Caco-2 (cell line): Measurements from ENCODE around the gene ASCC1. TPM values are rescaled to one million over a fixed set of nuclear protein-coding genes. Genes with fewer than 3 reads are reported as not detected.

Source experiments
- BruUV-seq: library from RNA; stranded (reverse); fragments of 400-500 nt; replicated peaks from 2 replicates; lab custom pipeline; 2021; lab: Mats Ljungman, UMichigan
- CTCF ChIA-PET: fragments of 300-600 bp; sonication (Branson Sonifier 250); formaldehyde crosslinking; loops from one replicate; lab custom pipeline; 2022; ENCODE audit warnings: antibody characterized with exemption; lab: Charles Lee
- POLR2A ChIA-PET: fragments of 300-600 bp; sonication (Branson Sonifier 250); formaldehyde crosslinking; loops from one replicate; lab custom pipeline; 2022; ENCODE audit warnings: antibody characterized with exemption; lab: Charles Lee
- DNase-seq, 2 experiments: peaks; one replicate each; pipeline versions ENCODE4 v3.0.0 to v3.0.0-alpha.2; 2020 to 2022
- H3K27me3 ChIP-seq: replicated peaks from 2 replicates; pipeline ENCODE4 v1.6.0; 2011; ENCODE audit warnings: low read length; ENCODE audit not compliant: control insufficient read depth, insufficient read depth
- H3K36me3 ChIP-seq: 2 replicates; pipeline ENCODE4 v1.5.1; 2011; ENCODE audit warnings: low read length; ENCODE audit not compliant: control insufficient read depth, insufficient read depth
- H3K4me1 ChIP-seq: fragments of 250-450 bp; sonication (Bioruptor Pico); 2 replicates; pipeline ENCODE4 v1.5.1; 2020; ENCODE audit warnings: mild to moderate bottlenecking
- H3K4me3 ChIP-seq: 2 replicates; pipeline ENCODE4 v1.5.1; 2011; ENCODE audit warnings: low read depth, mild to moderate bottlenecking, control low read depth, low read length
- H3K9me3 ChIP-seq: fragments of 250-450 bp; sonication (Bioruptor Pico); 2 replicates; pipeline ENCODE4 v1.5.1; 2020; ENCODE audit warnings: mild to moderate bottlenecking, moderate library complexity
- H3K27ac Mint-ChIP-seq: one replicate; pipeline ENCODE4 v1.8.0; 2022; ENCODE audit warnings: mixed read lengths; ENCODE audit not compliant: unreplicated experiment
- H3K27me3 Mint-ChIP-seq: one replicate; pipeline ENCODE4 v1.8.0; 2022; ENCODE audit warnings: mixed read lengths; ENCODE audit not compliant: insufficient read depth, unreplicated experiment
- H3K36me3 Mint-ChIP-seq: one replicate; pipeline ENCODE4 v1.8.0; 2022; ENCODE audit warnings: mild to moderate bottlenecking, mixed read lengths; ENCODE audit not compliant: insufficient read depth, unreplicated experiment
- H3K4me1 Mint-ChIP-seq: one replicate; pipeline ENCODE4 v1.8.0; 2022; ENCODE audit warnings: low read depth, mixed read lengths; ENCODE audit not compliant: unreplicated experiment
- H3K4me3 Mint-ChIP-seq: one replicate; pipeline ENCODE4 v1.8.0; 2022; ENCODE audit warnings: mild to moderate bottlenecking, moderate library complexity, mixed read lengths; ENCODE audit not compliant: unreplicated experiment
- H3K9me3 Mint-ChIP-seq: one replicate; pipeline ENCODE4 v1.8.0; 2022; ENCODE audit warnings: mixed read lengths; ENCODE audit not compliant: unreplicated experiment
- intact Hi-C: fragments of 100-400 bp; cut with micrococcal nuclease; formaldehyde crosslinking; loops from one replicate; pipeline ENCODE4 v1.10.0; 2022; ENCODE audit not compliant: unreplicated experiment
- total RNA-seq: library from RNA; stranded (reverse); gene quantifications from 2 replicates; pipeline ENCODE4 v1.2.3, GENCODE V29; 2022
- TF ChIP-seq, protein P1 (sequence below), 2 experiments: fragments of 200-600 bp in 1 of 2; IDR thresholded peaks; 1 replicate in 1 of 2; 2 replicates in 1 of 2; pipeline versions ENCODE4 v1.5.1 to v1.8.0; 2011 to 2022; ENCODE audit warnings: antibody characterized with exemption in 1 of 2, control low read depth in 1 of 2, inconsistent platforms in 1 of 2, low read depth in 1 of 2, low read length in 1 of 2, mild to moderate bottlenecking in 1 of 2, moderate library complexity in 1 of 2; ENCODE audit not compliant: insufficient read depth in 1 of 2, severe bottlenecking in 1 of 2, unreplicated experiment in 1 of 2

ASCC1 gene
- total RNA-seq, 1 experiment from 2014 or later: 73.7 TPM

DNA sequence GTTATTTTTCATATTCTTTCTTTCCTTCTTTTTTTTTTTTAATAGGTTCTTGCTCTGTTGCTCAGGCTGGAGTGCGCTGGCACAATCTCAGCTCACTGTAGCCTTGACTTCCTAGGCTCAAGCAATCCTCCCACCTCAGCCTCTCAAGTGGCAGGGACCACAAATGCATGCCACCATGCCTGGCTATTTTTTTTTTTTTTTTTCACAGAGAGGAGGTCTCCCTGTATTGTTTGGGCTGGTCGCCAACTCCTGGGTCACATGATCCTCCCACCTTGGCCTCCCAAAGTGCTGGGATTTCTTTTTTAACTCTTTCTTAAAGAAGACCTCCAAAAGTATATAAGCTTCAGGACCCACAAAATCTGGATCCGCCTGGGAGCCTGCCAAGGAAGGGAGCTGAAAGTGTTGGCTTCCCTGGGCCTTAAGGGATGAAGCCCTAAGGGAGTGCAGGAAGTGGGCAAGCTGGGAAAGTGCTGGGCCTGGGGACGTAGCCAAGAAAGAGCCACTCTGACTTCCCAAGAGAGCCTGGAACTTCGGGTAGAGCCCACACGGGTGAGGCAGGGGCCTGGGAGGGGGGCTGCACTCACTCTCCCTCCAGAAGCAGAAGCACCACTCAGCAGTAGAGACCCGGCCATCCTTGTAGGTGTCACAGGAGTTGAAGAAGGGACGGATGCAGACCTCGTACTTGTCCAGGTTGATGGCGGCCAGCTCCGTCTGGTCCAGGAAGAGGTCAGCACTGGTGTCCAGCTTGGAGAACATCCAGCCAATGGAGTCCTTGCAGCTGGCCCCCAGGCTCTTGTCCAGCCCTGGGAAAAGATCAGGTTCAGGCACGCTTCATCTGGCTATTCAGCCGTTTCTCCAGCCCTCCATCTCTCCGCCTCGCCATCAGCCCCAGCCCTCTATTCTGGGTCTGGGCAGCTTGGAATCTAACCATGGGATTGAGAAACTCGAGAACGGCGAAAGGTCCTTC is 149.5 kb downstream of the ASCC1 start:
- Mint-ChIP-seq H3K4me3 (no peak overlapping the region), H3K27me3 (no peaks in the 10 kb centered on the region), H3K9me3 (no peaks in the 10 kb centered on the region), H3K36me3 (peaks cover 6% of the 10 kb centered on the region), H3K27ac (no peak overlapping the region), H3K4me1 (peaks cover 6% of the 10 kb centered on the region)
- POLR2A ChIA-PET: no interaction called here
- Histone ChIP-seq H3K9me3 (no peaks in the 10 kb centered on the region), H3K4me1 (0 out of 2 replicates have a peak, but pooled peaks cover 3% of the 10 kb centered on the region), H3K36me3 (no peaks in the 10 kb centered on the region), H3K4me3 (no peak overlapping the region), H3K27me3 (no peaks in the 10 kb centered on the region)
- no TSS peak for BruUV-seq
- TF ChIP-seq, protein P1, sequence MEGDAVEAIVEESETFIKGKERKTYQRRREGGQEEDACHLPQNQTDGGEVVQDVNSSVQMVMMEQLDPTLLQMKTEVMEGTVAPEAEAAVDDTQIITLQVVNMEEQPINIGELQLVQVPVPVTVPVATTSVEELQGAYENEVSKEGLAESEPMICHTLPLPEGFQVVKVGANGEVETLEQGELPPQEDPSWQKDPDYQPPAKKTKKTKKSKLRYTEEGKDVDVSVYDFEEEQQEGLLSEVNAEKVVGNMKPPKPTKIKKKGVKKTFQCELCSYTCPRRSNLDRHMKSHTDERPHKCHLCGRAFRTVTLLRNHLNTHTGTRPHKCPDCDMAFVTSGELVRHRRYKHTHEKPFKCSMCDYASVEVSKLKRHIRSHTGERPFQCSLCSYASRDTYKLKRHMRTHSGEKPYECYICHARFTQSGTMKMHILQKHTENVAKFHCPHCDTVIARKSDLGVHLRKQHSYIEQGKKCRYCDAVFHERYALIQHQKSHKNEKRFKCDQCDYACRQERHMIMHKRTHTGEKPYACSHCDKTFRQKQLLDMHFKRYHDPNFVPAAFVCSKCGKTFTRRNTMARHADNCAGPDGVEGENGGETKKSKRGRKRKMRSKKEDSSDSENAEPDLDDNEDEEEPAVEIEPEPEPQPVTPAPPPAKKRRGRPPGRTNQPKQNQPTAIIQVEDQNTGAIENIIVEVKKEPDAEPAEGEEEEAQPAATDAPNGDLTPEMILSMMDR (IDR thresholded peaks at IDR 0.05; ENCODE audit: insufficient read depth in 1 of 2, low read depth in 1 of 2, low read length in 1 of 2, severe bottlenecking in 1 of 2, unreplicated experiment in 1 of 2): no peak
- CTCF ChIA-PET: interaction anchor here (0.6 kb wide), 1 partner anchor 216 kb away, joined by 7 read pairs; no protein-coding TSS in a partner anchor
- no peak for DNase-seq
- intact Hi-C loops: no loop called here

DNA sequence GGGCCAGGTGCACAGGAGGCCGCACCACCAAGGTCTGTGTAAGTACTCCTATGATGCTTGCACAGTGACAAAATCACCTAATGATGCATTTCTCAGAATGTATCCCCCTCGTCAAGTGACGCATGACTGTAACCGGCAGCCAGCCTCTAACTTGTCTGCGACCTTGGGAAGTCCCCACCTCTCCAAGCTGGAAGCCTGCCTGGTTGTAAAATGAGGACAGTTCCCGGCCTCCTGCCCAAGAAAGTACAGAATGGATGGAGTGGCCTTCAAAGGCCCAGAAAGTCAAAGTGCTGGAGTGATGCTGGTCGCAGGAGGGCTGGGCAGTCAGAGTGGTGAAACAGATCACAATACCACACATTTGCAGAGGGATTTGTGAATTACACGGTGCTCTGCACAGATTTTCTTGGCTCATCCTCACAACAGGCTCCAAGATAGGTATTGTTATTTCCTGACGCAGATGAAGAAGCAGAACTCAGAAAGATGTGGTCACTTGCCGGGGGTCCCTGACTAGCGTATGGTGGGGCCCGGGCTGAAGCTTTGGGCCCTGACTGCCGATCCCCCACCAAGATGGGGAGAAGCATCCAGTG is 150.5 kb downstream of the ASCC1 start:
- CTCF ChIA-PET: interaction anchor here (1.1 kb wide), 1 partner anchor 17 kb away, joined by 5 read pairs; no protein-coding TSS in a partner anchor
- no peaks in the 10 kb centered on the region for H3K9me3 Mint-ChIP-seq
- Histone ChIP-seq H3K27me3 (no peaks in the 10 kb centered on the region), H3K36me3 (no peaks in the 10 kb centered on the region), H3K4me3 (no peak overlapping the region), H3K4me1 (0 out of 2 replicates have a peak, but pooled peaks cover 3% of the 10 kb centered on the region), H3K9me3 (no peaks in the 10 kb centered on the region)
- intact Hi-C loops: no loop called here
- TF ChIP-seq, protein P1 (IDR thresholded peaks at IDR 0.05; ENCODE audit: insufficient read depth in 1 of 2, low read depth in 1 of 2, low read length in 1 of 2, severe bottlenecking in 1 of 2, unreplicated experiment in 1 of 2): no peak
- POLR2A ChIA-PET: no interaction called here
- H3K27ac Mint-ChIP-seq: no peak overlapping the region
- DNase-seq: no peak
- peaks cover 6% of the 10 kb centered on the region for H3K4me1 Mint-ChIP-seq
- no peak overlapping the region for H3K4me3 Mint-ChIP-seq
- H3K36me3 Mint-ChIP-seq: peaks cover 6% of the 10 kb centered on the region
- H3K27me3 Mint-ChIP-seq: no peaks in the 10 kb centered on the region
- BruUV-seq: no TSS peak

DNA sequence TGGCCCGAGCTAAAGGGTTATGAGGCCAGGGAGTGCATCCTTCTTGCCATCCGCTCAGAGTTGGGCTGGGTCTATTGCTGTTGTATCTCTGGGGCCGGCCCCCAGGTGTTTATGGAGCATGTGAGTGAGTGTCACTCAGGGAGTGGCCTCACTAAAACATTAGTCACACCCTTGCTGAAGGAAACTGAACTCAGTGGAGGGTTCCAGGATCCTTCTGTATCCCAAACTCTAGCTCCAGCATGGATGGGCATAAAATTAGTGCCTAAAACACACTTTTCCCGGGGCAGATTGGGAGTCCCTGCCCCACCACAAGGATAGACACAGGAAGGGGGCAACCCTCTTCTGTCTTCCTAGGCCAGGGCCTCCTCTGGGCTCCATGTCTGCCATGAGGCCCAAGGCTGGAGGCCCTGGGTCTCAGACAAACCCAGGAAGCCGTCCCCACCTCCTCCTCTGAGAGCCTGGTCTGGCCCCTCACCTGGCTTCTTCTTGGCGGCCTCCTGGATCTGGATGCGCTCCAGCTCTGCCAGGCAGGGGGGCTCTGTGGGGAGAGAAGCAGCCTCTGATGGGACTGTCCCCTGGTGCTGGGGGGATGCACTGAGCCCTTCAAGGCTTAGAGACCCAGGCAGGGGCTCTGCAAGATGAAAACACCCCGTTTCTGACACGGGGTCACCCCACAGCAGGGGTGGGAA is 152.2 kb downstream of the ASCC1 start:
- Mint-ChIP-seq H3K9me3 (no peaks in the 10 kb centered on the region), H3K27me3 (no peaks in the 10 kb centered on the region), H3K4me3 (no peak overlapping the region), H3K27ac (peak overlapping the region; percentile 80), H3K36me3 (peaks cover 6% of the 10 kb centered on the region), H3K4me1 (no peaks in the 10 kb centered on the region)
- Histone ChIP-seq H3K27me3 (no peaks in the 10 kb centered on the region), H3K4me1 (0 out of 2 replicates have a peak, but pooled peaks cover 3% of the 10 kb centered on the region), H3K36me3 (no peaks in the 10 kb centered on the region), H3K9me3 (no peaks in the 10 kb centered on the region), H3K4me3 (no peak overlapping the region)
- intact Hi-C loops: loop anchor here (5.0 kb wide), 1 partner anchor 63 kb away; no protein-coding TSS in a partner anchor
- TF ChIP-seq, protein P1 (IDR thresholded peaks at IDR 0.05; ENCODE audit: insufficient read depth in 1 of 2, low read depth in 1 of 2, low read length in 1 of 2, severe bottlenecking in 1 of 2, unreplicated experiment in 1 of 2): no peak
- no TSS peak for BruUV-seq
- POLR2A ChIA-PET: no interaction called here
- no peak for DNase-seq
- CTCF ChIA-PET: interaction anchor here (0.7 to 1.3 kb wide), 2 partner anchors 168 to 1014 kb away, joined by 3 read pairs; no protein-coding TSS in a partner anchor
